GM12891 (cell line): ENCODE data around the gene SBNO1.

ENCODE experiments used
- POLR2A ChIP-seq: IDR thresholded peaks from 2 replicates; pipeline ENCODE4 v1.6.1; 2011; ENCODE audit warnings: low read depth, low read length, control low read depth
- POLR2AphosphoS5 ChIP-seq: IDR thresholded peaks from 2 replicates; pipeline ENCODE4 v1.6.1; 2011; ENCODE audit warnings: low read depth, low read length, control low read depth
- TAF1 ChIP-seq: IDR thresholded peaks from 2 replicates; pipeline ENCODE4 v1.6.1; 2011; ENCODE audit warnings: low read depth, low read length, control low read depth

DNA sequence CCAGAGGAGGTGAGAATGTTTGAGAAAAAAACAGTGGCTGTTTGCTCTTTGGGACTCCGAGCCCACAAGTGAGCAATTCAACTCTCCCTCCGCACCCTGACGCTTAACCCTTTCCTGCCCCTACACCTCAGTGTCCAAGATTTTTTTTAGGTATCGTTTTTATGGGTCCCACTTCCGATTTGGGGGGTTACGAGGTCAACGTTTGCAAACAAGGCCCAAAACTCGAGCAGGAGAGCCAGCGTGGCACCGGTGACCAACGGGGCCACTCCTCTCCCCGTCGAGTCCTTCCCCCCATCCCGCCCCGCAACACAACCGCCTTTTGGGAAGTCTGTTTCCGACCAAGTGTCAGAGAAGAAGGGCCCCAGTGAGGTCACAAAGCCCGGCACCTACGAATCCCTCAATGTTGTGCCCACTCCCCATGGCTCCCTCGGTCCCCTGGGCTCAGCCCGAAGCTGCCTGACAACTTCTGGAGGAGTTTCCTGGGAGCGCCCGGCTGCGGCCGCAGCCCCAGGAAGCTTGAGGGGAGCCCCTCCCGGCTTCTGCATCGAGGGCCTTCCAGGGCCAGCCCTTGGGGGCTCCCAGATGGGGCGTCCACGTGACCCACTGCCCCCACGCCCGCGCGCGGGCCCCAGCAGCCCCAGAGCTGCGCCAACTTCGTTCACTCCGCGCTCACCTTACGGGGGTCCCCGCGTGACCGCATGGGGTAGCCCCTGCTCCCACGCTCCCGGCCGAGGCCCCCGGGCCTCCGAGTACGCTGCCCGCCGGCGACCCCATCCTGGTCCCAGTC lies 94.2 kb downstream of the SBNO1 start:
- TF ChIP-seq POLR2AphosphoS5 = no peak
- no peak for TF ChIP-seq POLR2A
- TF ChIP-seq TAF1 = no peak
